Globus pallidus (tissue), 1 donor: ENCODE results near the gene AFF2.

ENCODE experiments used
- DNase-seq: peaks from one replicate; pipeline ENCODE4 v3.0.0-alpha.2; 2015; ENCODE audit warnings: low spot score

Gene AFF2

GRCh38 chrX:148588649-148589310 is 88.4 kb downstream of the AFF2 start:
- DNase-seq = no peak

- DNase-seq = no peak
Observed at GRCh38 chrX:148592595-148592994, 92.2 kb downstream of the AFF2 start.

- DNase-seq = no peak
Observed at GRCh38 chrX:148593146-148593545, 92.7 kb downstream of the AFF2 start.

- DNase-seq = no peak
Observed at GRCh38 chrX:148593987-148594386, 93.6 kb downstream of the AFF2 start.

DNA sequence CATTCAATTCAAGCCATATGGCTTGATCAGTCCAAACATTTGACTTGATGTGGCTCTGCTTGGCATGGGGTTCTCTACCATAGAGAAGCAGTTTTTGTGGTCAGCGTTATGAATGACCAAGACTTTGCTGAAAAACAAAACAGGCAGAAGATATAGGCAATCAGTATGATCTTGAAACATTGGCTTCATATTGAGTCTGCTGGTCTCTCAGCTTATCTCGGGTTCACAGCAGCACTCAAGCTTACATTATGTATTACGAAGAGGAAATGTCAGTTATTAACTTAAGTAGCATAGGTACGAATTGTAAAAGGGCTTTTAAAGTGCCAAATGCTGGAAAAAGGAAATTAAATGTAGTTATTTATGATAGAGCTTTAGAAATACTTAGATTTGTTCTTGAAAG is 99.0 kb downstream of the AFF2 start:
- no peak for DNase-seq

DNA sequence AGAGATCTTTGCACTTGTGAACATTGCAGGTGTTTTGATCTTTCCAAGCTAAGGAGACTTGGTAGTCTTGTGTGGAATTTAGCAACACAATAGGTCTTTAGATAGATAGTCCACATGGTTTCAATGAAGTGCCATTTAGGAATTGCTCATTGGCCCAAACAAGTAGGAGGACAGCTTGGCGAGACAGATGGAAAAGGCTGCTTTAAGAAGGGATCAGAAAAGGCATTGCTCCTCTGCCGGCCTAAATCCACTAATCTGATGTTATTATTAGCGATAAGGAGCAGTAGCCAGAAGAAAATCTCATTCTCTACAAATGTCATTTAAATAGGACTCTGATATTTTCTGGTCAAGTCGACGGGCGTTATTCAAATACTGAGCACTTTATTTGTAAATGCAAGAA is 99.7 kb downstream of the AFF2 start:
- DNase-seq = no peak

DNA sequence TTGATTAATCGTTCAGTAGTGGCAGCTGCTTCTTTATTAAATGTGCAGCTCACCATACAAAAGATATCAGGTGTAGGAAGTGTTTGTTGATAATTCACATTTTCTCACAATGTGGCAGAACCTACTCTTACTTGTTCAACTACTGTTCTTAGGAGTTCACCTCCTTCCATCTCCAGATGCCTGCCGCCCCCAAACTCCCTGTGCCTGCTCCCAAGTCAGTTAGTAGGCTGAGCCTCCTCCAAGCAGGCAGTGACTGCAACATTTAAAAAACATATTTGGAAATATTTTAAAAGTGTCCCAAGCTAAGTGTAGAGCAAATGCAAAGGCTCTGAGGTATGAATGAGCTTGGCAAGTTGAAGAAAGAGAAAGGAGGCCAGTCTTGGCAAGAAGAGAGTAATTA is 100.2 kb downstream of the AFF2 start:
- no peak for DNase-seq

- DNase-seq = no peak
Observed at GRCh38 chrX:148601034-148601433, 100.6 kb downstream of the AFF2 start.

DNA sequence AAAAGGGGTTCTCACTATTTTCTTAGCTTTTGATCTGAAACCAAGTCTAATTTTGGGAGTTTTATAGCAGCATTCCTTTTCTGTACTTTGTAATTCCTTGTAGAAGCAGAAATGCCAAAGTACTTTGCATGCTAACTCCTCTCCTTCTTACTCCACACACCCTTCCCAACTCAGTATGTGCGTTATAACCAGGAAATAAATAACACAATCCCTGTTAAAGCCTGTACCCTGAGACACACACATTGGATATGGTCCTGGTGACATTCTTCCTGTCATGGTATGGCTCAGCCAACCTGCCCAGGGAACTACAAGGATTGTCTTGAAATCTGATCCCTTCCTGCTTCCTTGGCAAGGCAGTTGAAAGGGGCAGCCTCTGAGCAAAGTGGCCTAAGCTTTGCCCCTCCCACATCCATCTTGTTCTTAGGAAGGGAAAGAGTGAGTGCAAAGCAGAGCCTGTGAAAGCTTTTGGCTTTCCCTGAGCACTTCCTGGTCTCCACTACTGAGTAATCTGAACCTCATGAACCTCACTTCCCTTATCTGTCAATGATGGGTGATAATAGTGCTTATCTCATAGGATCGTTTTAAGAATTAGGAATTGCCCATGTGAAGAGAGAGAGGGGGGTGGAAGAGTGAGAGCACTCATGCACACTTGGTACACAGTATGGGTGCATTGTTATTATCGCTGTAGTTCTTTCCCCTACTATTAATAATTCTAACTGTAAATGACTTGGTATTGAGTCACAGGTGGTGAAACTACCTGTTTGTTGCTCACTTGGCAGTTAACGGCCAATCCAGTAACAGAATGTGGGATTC is 109.3 kb downstream of the AFF2 start:
- no peak for DNase-seq

GRCh38 chrX:148610328-148610698 is 109.9 kb downstream of the AFF2 start:
- DNase-seq = no peak

DNA sequence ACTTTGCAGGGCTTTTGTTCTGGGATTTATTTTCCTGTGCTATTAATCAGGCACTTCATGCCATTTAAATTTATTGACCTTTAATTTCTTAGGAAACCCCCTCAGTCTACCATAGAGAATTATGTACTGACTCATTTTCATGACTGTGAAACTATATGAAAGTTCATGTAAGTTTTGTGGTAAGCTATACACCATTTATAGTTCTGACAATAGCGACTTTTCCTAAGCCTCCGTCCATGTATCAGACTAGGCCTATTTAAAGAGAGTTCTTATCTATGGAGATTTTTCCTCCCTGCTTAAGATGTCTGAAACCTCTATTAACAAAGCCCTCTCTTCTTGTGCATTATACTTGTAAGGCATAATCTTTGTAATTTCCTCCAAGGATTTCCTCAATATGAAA is 111.6 kb downstream of the AFF2 start:
- DNase-seq = no peak

- no peak for DNase-seq
Observed at GRCh38 chrX:148612431-148612830, 112.0 kb downstream of the AFF2 start.

- DNase-seq = no peak
Observed at GRCh38 chrX:148613636-148614035, 113.2 kb downstream of the AFF2 start.

DNA sequence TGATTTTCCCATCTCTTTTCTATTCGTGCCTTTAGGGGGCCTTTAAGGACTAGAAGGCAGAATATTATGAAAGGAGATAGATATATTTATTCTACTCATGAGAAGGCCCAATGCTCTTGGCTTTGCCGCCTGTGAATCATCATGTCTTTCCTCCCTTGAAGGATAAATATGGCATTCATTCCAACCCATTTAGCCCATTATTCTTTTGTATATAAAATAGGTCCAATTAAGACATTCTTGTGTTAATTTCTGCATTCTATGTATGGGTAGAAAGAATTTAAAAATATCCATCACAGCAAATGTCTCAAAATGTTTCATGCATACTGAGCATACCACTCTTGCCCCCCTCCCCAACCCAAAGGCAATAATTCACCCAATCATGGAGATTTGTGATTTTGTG is 115.1 kb downstream of the AFF2 start:
- DNase-seq = no peak

GRCh38 chrX:148618470-148619445 is 118.3 kb downstream of the AFF2 start:
- DNase-seq = no peak

GRCh38 chrX:148620023-148620422 is 119.6 kb downstream of the AFF2 start:
- DNase-seq = no peak

GRCh38 chrX:148624951-148625474 is 124.6 kb downstream of the AFF2 start:
- no peak for DNase-seq

- DNase-seq = no peak
Observed at GRCh38 chrX:148628621-148629020, 128.2 kb downstream of the AFF2 start.

DNA sequence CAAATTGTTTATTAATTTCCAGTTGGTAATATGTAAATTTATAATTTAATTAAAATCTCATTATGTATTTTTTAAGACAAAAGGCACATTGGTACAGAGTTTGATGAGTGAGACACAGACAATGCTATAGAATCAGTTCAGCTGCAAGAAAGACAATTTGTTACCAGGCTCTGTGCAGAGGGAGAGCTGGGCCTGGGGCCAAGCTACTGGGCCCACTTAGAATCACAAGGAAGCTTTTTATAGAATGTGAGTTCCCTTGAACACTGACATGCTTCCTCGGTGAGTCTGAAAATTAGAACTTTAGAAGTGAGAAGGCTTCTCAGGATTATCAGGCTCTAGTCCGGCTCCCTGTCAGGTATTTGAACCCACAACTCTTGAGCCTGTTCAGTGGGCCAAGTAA is 129.0 kb downstream of the AFF2 start:
- DNase-seq = peak; percentile 22

DNA sequence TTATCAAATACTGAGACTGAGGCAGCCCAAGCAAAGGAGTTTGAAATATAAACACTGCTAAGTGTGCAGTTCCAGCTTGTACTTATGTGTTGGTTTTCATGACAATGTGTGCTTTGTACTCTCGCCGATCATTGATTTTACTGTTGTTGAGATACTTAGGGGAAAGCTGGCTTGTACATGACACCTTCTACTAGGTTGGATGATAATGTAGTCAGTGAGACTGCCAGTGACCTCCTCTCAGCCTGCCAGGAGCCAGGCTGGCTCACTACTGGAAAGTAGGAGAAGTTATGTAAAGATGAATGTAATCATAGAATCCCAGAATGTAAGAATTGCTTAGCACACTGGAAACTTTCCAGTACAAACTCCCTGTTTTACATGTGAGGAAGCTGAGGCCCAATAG is 132.0 kb downstream of the AFF2 start:
- no peak for DNase-seq

DNA sequence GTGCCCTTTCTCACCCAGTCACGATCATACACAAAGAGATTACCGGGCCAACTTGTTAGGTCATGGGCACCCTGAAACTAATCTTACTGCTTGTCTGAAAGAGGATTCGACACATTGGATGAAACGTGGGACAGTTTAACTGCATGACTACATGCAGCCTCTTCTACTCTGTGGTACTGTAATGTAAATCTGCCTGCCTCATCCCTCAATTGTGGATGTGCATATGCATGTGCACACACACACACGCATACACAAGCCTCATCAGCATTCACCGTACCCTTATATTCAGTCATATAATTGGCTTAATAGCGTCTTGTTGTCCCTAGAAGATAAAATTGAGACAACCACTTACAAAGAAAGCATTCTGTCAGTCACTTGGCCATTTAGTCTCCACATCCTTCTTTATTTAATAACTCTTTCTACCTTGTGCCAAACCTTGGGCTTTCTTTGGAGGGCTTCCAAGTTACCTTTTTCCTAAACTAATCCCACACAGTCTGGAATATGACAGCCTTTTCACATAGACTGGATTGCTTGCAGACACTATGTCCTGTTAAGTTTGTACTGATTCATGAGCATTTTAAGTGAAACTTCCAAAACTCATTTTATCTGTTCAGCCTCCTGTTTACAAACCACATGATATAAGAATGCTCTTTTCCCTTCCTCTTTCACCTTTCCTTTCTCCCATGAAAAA is 132.9 kb downstream of the AFF2 start:
- DNase-seq = no peak

DNA sequence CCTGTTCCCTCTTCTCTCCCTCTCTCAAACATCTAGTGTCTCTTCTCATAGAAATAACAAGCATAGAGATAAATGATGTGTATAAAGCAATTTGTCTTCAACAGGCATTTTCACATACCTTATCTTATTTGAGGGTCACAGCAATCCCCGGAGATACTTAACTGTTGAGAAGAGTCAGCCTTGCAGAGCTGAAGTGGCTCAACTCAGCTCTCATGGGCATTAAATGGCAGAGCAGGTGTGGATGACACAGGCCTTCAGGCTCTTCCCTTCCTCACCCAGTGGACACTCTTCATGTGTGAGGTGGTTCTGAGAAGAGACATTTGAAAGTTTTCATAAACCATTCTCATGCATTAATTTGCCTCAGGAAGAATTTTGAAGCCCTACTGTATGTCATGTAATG is 134.2 kb downstream of the AFF2 start:
- DNase-seq = no peak
